ENCODE measurements around the gene P2RX2. TPM values are rescaled to one million over a fixed set of nuclear protein-coding genes. Genes with fewer than 3 reads are reported as not detected.

Gene P2RX2
- total RNA-seq, 1 donor = not detected

GRCh38 chr12:132638541-132639408 lies 20.2 kb downstream of the P2RX2 start:
- H3K27ac ChIP-seq (ENCODE audit: low read depth, low read length) = no peak overlapping the region
- TF ChIP-seq, protein P1, sequence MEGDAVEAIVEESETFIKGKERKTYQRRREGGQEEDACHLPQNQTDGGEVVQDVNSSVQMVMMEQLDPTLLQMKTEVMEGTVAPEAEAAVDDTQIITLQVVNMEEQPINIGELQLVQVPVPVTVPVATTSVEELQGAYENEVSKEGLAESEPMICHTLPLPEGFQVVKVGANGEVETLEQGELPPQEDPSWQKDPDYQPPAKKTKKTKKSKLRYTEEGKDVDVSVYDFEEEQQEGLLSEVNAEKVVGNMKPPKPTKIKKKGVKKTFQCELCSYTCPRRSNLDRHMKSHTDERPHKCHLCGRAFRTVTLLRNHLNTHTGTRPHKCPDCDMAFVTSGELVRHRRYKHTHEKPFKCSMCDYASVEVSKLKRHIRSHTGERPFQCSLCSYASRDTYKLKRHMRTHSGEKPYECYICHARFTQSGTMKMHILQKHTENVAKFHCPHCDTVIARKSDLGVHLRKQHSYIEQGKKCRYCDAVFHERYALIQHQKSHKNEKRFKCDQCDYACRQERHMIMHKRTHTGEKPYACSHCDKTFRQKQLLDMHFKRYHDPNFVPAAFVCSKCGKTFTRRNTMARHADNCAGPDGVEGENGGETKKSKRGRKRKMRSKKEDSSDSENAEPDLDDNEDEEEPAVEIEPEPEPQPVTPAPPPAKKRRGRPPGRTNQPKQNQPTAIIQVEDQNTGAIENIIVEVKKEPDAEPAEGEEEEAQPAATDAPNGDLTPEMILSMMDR (IDR thresholded peaks at IDR 0.05; ENCODE audit: extremely low read depth, low read depth, low read length) = peak; percentile 88
- no peaks in the 10 kb centered on the region for H4K20me1 ChIP-seq (ENCODE audit: insufficient read depth, low read length)
- no peaks in the 10 kb centered on the region for H3K79me2 ChIP-seq (ENCODE audit: insufficient read depth, low read length)
- H3K4me1 ChIP-seq (ENCODE audit: insufficient read depth, low read length) = no peaks in the 10 kb centered on the region
- peak overlapping the region; percentile 31 for H2AFZ ChIP-seq (ENCODE audit: low read length)
- peaks cover 26% of the 10 kb centered on the region for H3K36me3 ChIP-seq (ENCODE audit: insufficient read depth, low read length)
- H3K4me2 ChIP-seq (ENCODE audit: insufficient read depth, low read length) = no peak overlapping the region
- no peak overlapping the region for H3K4me3 ChIP-seq (ENCODE audit: insufficient read depth, low read length)
- H3K27me3 ChIP-seq (ENCODE audit: insufficient read depth, low read length) = no peaks in the 10 kb centered on the region
- H3K9me3 ChIP-seq (ENCODE audit: low read depth, low read length) = no peaks in the 10 kb centered on the region
- DNase-seq (ENCODE audit: insufficient read length, low spot score, missing footprints) = peak; percentile 95

DNA sequence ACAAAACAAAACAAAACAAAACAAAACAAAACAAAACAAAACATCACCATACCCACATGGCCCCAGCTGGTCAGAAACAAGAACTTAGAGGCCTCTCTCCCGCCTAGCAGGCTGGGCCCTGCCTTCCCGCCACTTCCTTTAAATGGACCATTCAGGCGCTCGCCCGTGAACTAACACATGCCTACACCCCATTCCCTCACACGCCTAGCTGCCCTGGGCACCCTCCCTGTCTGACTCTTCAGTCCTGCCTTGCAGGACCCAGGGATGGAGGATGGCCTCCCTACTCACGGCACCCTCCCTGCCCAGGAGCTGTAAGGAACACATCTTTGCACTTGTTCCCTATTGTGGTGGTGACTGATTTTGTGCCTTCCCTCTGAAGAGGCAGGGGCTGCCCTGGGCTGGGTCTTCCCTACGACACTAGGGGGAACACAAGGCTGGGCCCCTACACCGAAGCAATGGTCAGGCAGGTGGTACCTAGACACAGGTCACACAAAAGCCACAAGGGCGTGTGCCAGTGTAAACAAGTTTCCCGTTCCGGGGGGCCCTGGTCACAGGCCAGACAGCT lies 21.5 kb downstream of the P2RX2 start:
- Histone ChIP-seq H3K9me3 (ENCODE audit: low read depth, low read length) (no peaks in the 10 kb centered on the region), H3K36me3 (ENCODE audit: insufficient read depth, low read length) (peaks cover 25% of the 10 kb centered on the region), H3K4me2 (ENCODE audit: insufficient read depth, low read length) (no peak overlapping the region), H3K4me3 (ENCODE audit: insufficient read depth, low read length) (no peak overlapping the region), H3K27me3 (ENCODE audit: insufficient read depth, low read length) (no peaks in the 10 kb centered on the region), H3K27ac (ENCODE audit: low read depth, low read length) (no peak overlapping the region), H4K20me1 (ENCODE audit: insufficient read depth, low read length) (no peaks in the 10 kb centered on the region), H3K4me1 (ENCODE audit: insufficient read depth, low read length) (no peaks in the 10 kb centered on the region), H2AFZ (ENCODE audit: low read length) (no peak overlapping the region), H3K79me2 (ENCODE audit: insufficient read depth, low read length) (no peaks in the 10 kb centered on the region)
- TF ChIP-seq, protein P1 (IDR thresholded peaks at IDR 0.05; ENCODE audit: extremely low read depth, low read depth, low read length) = no peak
- peak; percentile 66 for DNase-seq (ENCODE audit: insufficient read length, low spot score, missing footprints)

- Histone ChIP-seq H3K27me3 (ENCODE audit: insufficient read depth, low read length) (no peaks in the 10 kb centered on the region), H3K79me2 (ENCODE audit: insufficient read depth, low read length) (no peaks in the 10 kb centered on the region), H3K4me2 (ENCODE audit: insufficient read depth, low read length) (no peak overlapping the region), H3K9me3 (ENCODE audit: low read depth, low read length) (no peaks in the 10 kb centered on the region), H2AFZ (ENCODE audit: low read length) (no peak overlapping the region), H3K36me3 (ENCODE audit: insufficient read depth, low read length) (peaks cover 18% of the 10 kb centered on the region), H3K4me3 (ENCODE audit: insufficient read depth, low read length) (no peak overlapping the region), H3K4me1 (ENCODE audit: insufficient read depth, low read length) (no peaks in the 10 kb centered on the region), H3K27ac (ENCODE audit: low read depth, low read length) (no peak overlapping the region), H4K20me1 (ENCODE audit: insufficient read depth, low read length) (no peaks in the 10 kb centered on the region)
- TF ChIP-seq, protein P1 (IDR thresholded peaks at IDR 0.05; ENCODE audit: extremely low read depth, low read depth, low read length) = no peak
- peak; percentile 80 for DNase-seq (ENCODE audit: insufficient read length, low spot score, missing footprints)
Observed at GRCh38 chr12:132640936-132641335, 22.4 kb downstream of the P2RX2 start.

Measured in osteoblast (primary cell).